Right ventricle myocardium inferior (tissue), 1 donor: ENCODE measurements around the gene APH1A. TPM values are rescaled to one million over a fixed set of nuclear protein-coding genes. Genes with fewer than 3 reads are reported as not detected.

ENCODE experiments used
- total RNA-seq: library from RNA; stranded (reverse); fragmentation: NEBNext Ultra II Directional; extraction: Animal tissue kit (Norgen Biotek cat#: 25700); gene quantifications from one replicate; pipeline ENCODE4 v1.2.1, GENCODE V29; 2021
- donor health status: DM: no; HTN: yes; CAD: no; lungs with severe emphysema.

Gene APH1A
- total RNA-seq, 1 donor from 2014 or later, result 58.7 TPM

Other genes with a start within 250 kb of the APH1A start
- gene VPS45, start 201.2 kb downstream of the APH1A start, total RNA-seq, result 49.0 TPM
- gene PLEKHO1, start 119.1 kb downstream of the APH1A start, total RNA-seq, result 53.2 TPM
- 28.6 TPM for gene ANP32E, start 32.9 kb downstream of the APH1A start, total RNA-seq
- 14.4 TPM for gene CA14, start 11.2 kb downstream of the APH1A start, total RNA-seq
- gene C1orf54, start 3.8 kb upstream of the APH1A start, total RNA-seq, result 15.8 TPM
- gene CIART, start 13.5 kb upstream of the APH1A start, total RNA-seq, result 12.8 TPM
- 70.8 TPM for gene MRPS21, start 24.8 kb upstream of the APH1A start, total RNA-seq
- gene PRPF3, start 52.5 kb upstream of the APH1A start, total RNA-seq, result 21.9 TPM
- 23.6 TPM for gene RPRD2, start 95.1 kb upstream of the APH1A start, total RNA-seq
- 29.6 TPM for gene TARS2, start 218.4 kb upstream of the APH1A start, total RNA-seq
- gene ECM1, start 239.1 kb upstream of the APH1A start, total RNA-seq, result 24.1 TPM
- gene FALEC, start 246.7 kb upstream of the APH1A start, total RNA-seq, result not detected